Stimulated activated CD4-positive, alpha-beta T cell treated with anti-CD3 and anti-CD28 coated beads, Interleukin-4, amount 100 ng/mL, for 24 hours (primary cell): ENCODE data around the gene CMBL.
"Not testable (repeated sequence)": the region's sequence is repeated elsewhere in the genome, so short reads cannot be mapped to it uniquely, and the experiment has no call there.

Experiments used
- DNase-seq: peaks from one replicate; pipeline ENCODE4 v3.0.0-alpha.2; 2020

Gene CMBL

GRCh38 chr5:10283927-10284635, 23.6 kb downstream of the CMBL start:
- DNase-seq, result peak; percentile 83

- no peak for DNase-seq
These were observed 27.6 kb downstream of the CMBL start for GRCh38 chr5:10279925-10280720.

GRCh38 chr5:10279328-10279727, 28.4 kb downstream of the CMBL start:
- DNase-seq, result no peak

GRCh38 chr5:10278658-10279279, 28.9 kb downstream of the CMBL start:
- no peak for DNase-seq

- DNase-seq, result no peak
These were observed 29.7 kb downstream of the CMBL start for GRCh38 chr5:10277773-10278630.

- DNase-seq, result no peak
These were observed 31.0 kb downstream of the CMBL start for GRCh38 chr5:10276691-10277090.

GRCh38 chr5:10275991-10276390, 31.7 kb downstream of the CMBL start:
- no peak for DNase-seq

- DNase-seq, result no peak
These were observed 32.2 kb downstream of the CMBL start for GRCh38 chr5:10275460-10275859.

GRCh38 chr5:10272875-10273209, 34.9 kb downstream of the CMBL start:
- DNase-seq, result not testable (repeated sequence)

- no peak for DNase-seq
These were observed 35.4 kb downstream of the CMBL start for GRCh38 chr5:10272053-10272874.

- DNase-seq, result no peak
These were observed 39.6 kb downstream of the CMBL start for GRCh38 chr5:10268100-10268499.

GRCh38 chr5:10266839-10267238, 40.9 kb downstream of the CMBL start:
- DNase-seq, result no peak

GRCh38 chr5:10266137-10266536, 41.6 kb downstream of the CMBL start:
- DNase-seq, result no peak

- DNase-seq, result no peak
These were observed 42.2 kb downstream of the CMBL start for GRCh38 chr5:10265245-10266109.

GRCh38 chr5:10264604-10265003, 43.1 kb downstream of the CMBL start:
- DNase-seq, result no peak

- DNase-seq, result no peak
These were observed 44.7 kb downstream of the CMBL start for GRCh38 chr5:10262995-10263394.

GRCh38 chr5:10262121-10262774, 45.5 kb downstream of the CMBL start:
- no peak for DNase-seq

GRCh38 chr5:10261065-10261464, 46.6 kb downstream of the CMBL start:
- no peak for DNase-seq

- no peak for DNase-seq
These were observed 47.8 kb downstream of the CMBL start for GRCh38 chr5:10259899-10260298.

GRCh38 chr5:10257870-10258269, 49.8 kb downstream of the CMBL start:
- DNase-seq, result no peak

GRCh38 chr5:10254686-10255085, 53.0 kb downstream of the CMBL start:
- DNase-seq, result no peak
